WTC11 (cell line): ENCODE results near the gene SEMA4D. TPM values are rescaled to one million over a fixed set of nuclear protein-coding genes. Genes with fewer than 3 reads are reported as not detected.

Experiments used
- ATAC-seq: fragments of 200-7000 bp; cut with Tn5 transposase; 2 replicates; pipeline ENCODE4 v1.10.0; 2021; ENCODE audit warnings: mild to moderate bottlenecking, moderate library complexity
- CTCF ChIA-PET: fragments of 300-600 bp; sonication (Branson Sonifier 250); formaldehyde crosslinking; loops from one replicate; lab custom pipeline; 2021; ENCODE audit warnings: antibody characterized with exemption; lab: Charles Lee
- POLR2A ChIA-PET: fragments of 350-600 bp; sonication (Branson Sonifier 250); formaldehyde crosslinking; loops from one replicate; lab custom pipeline; 2021; ENCODE audit warnings: antibody characterized with exemption; lab: Charles Lee
- DNase-seq: peaks from one replicate; pipeline ENCODE4 v3.0.0; 2021; ENCODE audit warnings: low spot score
- H3K27ac Mint-ChIP-seq: 2 replicates; pipeline ENCODE4 v1.8.0; 2021; ENCODE audit warnings: mixed read lengths
- H3K27me3 Mint-ChIP-seq: 2 replicates; pipeline ENCODE4 v1.8.0; 2021; ENCODE audit warnings: low read depth, mild to moderate bottlenecking, moderate library complexity, mixed read lengths
- H3K36me3 Mint-ChIP-seq: 2 replicates; pipeline ENCODE4 v1.8.0; 2021; ENCODE audit warnings: mixed read lengths
- H3K4me1 Mint-ChIP-seq: 2 replicates; pipeline ENCODE4 v1.8.0; 2022; ENCODE audit warnings: mixed read lengths
- H3K4me3 Mint-ChIP-seq: 2 replicates; pipeline ENCODE4 v1.8.0; 2021; ENCODE audit warnings: mild to moderate bottlenecking, moderate library complexity, mixed read lengths
- H3K9me3 Mint-ChIP-seq: 2 replicates; pipeline ENCODE4 v1.8.0; 2021; ENCODE audit warnings: mixed read lengths
- ATF1 ChIP-seq: sonication (generic); formaldehyde crosslinking; IDR thresholded peaks from 2 replicates; pipeline ENCODE4 v1.8.1; 2023; ENCODE audit warnings: mild to moderate bottlenecking, moderate library complexity, missing genetic modification reagents
- ATF6 ChIP-seq: sonication (generic); formaldehyde crosslinking; IDR thresholded peaks from 2 replicates; pipeline ENCODE4 v1.8.1; 2023; ENCODE audit warnings: mild to moderate bottlenecking, missing genetic modification reagents
- CBFB ChIP-seq: sonication (generic); formaldehyde crosslinking; IDR thresholded peaks from 2 replicates; pipeline ENCODE4 v1.8.1; 2022; ENCODE audit warnings: mild to moderate bottlenecking, low read depth, missing genetic modification reagents
- CREM ChIP-seq: sonication (generic); formaldehyde crosslinking; IDR thresholded peaks from 2 replicates; pipeline ENCODE4 v1.8.1; 2022; ENCODE audit warnings: mild to moderate bottlenecking, missing genetic modification reagents, moderate library complexity
- EMX1 ChIP-seq: fragments of 250-450 bp; sonication (Bioruptor Pico); IDR thresholded peaks from 2 replicates; pipeline ENCODE4 v1.8.0; 2021; ENCODE audit warnings: mild to moderate bottlenecking
- FOXK1 ChIP-seq: sonication (generic); formaldehyde crosslinking; IDR thresholded peaks from 2 replicates; pipeline ENCODE4 v1.8.0; 2022; ENCODE audit warnings: mild to moderate bottlenecking, moderate library complexity, missing genetic modification reagents
- GABPB1 ChIP-seq: sonication (generic); formaldehyde crosslinking; IDR thresholded peaks from 2 replicates; pipeline ENCODE4 v1.8.1; 2023; ENCODE audit warnings: mild to moderate bottlenecking, missing genetic modification reagents
- GTF2I ChIP-seq: fragments of 250-450 bp; sonication (Bioruptor Pico); conservative IDR thresholded peaks from 2 replicates; pipeline ENCODE4 v1.4.0; 2021; ENCODE audit warnings: mild to moderate bottlenecking
- KAT7 ChIP-seq: sonication (generic); formaldehyde crosslinking; IDR thresholded peaks from 2 replicates; pipeline ENCODE4 v1.8.1; 2023; ENCODE audit warnings: missing genetic modification reagents, mild to moderate bottlenecking, borderline replicate concordance
- MAX ChIP-seq: sonication (generic); formaldehyde crosslinking; IDR thresholded peaks from 2 replicates; pipeline ENCODE4 v1.8.0; 2022; ENCODE audit warnings: mild to moderate bottlenecking, missing genetic modification reagents
- MYBL2 ChIP-seq: sonication (generic); formaldehyde crosslinking; IDR thresholded peaks from 2 replicates; pipeline ENCODE4 v1.8.1; 2023; ENCODE audit warnings: mild to moderate bottlenecking, moderate library complexity, missing genetic modification reagents
- NR1H2 ChIP-seq: sonication (generic); formaldehyde crosslinking; IDR thresholded peaks from 2 replicates; pipeline ENCODE4 v1.9.0; 2021; ENCODE audit warnings: mild to moderate bottlenecking, moderate library complexity, missing genetic modification reagents
- PRRX2 ChIP-seq: fragments of 250-450 bp; sonication (Bioruptor Pico); IDR thresholded peaks from 2 replicates; pipeline ENCODE4 v1.8.0; 2021; ENCODE audit warnings: mild to moderate bottlenecking
- RORB ChIP-seq: fragments of 250-450 bp; sonication (Bioruptor Pico); IDR thresholded peaks from 2 replicates; pipeline ENCODE4 v1.9.0; 2021; ENCODE audit warnings: mild to moderate bottlenecking
- SOX15 ChIP-seq: fragments of 250-450 bp; sonication (Bioruptor Pico); IDR thresholded peaks from 2 replicates; pipeline ENCODE4 v1.9.0; 2021; ENCODE audit warnings: mild to moderate bottlenecking
- SP1 ChIP-seq: sonication (generic); formaldehyde crosslinking; conservative IDR thresholded peaks from 2 replicates; pipeline ENCODE4 v1.8.1; 2022; ENCODE audit warnings: missing genetic modification reagents
- TCF7 ChIP-seq: sonication (generic); formaldehyde crosslinking; IDR thresholded peaks from 2 replicates; pipeline ENCODE4 v1.8.0; 2022; ENCODE audit warnings: mild to moderate bottlenecking, low read depth, missing genetic modification reagents, moderate library complexity
- ZNF121 ChIP-seq: sonication (generic); formaldehyde crosslinking; IDR thresholded peaks from 2 replicates; pipeline ENCODE4 v1.8.0; 2023; ENCODE audit warnings: missing genetic modification reagents
- ZNF138 ChIP-seq: sonication (generic); formaldehyde crosslinking; conservative IDR thresholded peaks from 2 replicates; pipeline ENCODE4 v1.8.1; 2022; ENCODE audit warnings: mild to moderate bottlenecking, moderate library complexity, missing genetic modification reagents
- ZNF416 ChIP-seq: fragments of 250-450 bp; sonication (Bioruptor Pico); IDR thresholded peaks from 2 replicates; pipeline ENCODE4 v1.9.0; 2021; ENCODE audit warnings: mild to moderate bottlenecking, inconsistent platforms
- ZNF671 ChIP-seq: fragments of 250-450 bp; sonication (Bioruptor Pico); IDR thresholded peaks from 2 replicates; pipeline ENCODE4 v1.8.0; 2021; ENCODE audit warnings: mild to moderate bottlenecking
- total RNA-seq: library from RNA; stranded (reverse); gene quantifications from 3 replicates; pipeline ENCODE4 v1.2.3, GENCODE V29; 2021
- TF ChIP-seq, protein P1 (sequence below): sonication (generic); formaldehyde crosslinking; IDR thresholded peaks from 2 replicates; pipeline ENCODE4 v1.8.1; 2022; ENCODE audit warnings: mild to moderate bottlenecking, missing genetic modification reagents, moderate library complexity, borderline replicate concordance
- TF ChIP-seq, protein P2 (sequence below): fragments of 250-450 bp; sonication (Bioruptor Pico); IDR thresholded peaks from 2 replicates; pipeline ENCODE4 v1.9.0; 2021; ENCODE audit warnings: mild to moderate bottlenecking
- TF ChIP-seq, protein P3 (sequence below): fragments of 250-450 bp; sonication (Bioruptor Pico); IDR thresholded peaks from 2 replicates; pipeline ENCODE4 v1.9.0; 2021; ENCODE audit warnings: moderate library complexity, mild to moderate bottlenecking, inconsistent platforms, borderline replicate concordance
- TF ChIP-seq, protein P4 (sequence below): fragments of 250-450 bp; sonication (Bioruptor Pico); IDR thresholded peaks from 2 replicates; pipeline ENCODE4 v1.9.0; 2021; ENCODE audit warnings: mild to moderate bottlenecking
- TF ChIP-seq, protein P5 (sequence below): sonication (generic); formaldehyde crosslinking; IDR thresholded peaks from 2 replicates; pipeline ENCODE4 v1.8.0; 2023; ENCODE audit warnings: missing genetic modification reagents, mild to moderate bottlenecking, borderline replicate concordance

Gene SEMA4D
- total RNA-seq, 1 experiment from 2014 or later = 67.8 TPM

- no peaks in the 10 kb centered on the region for H3K4me1 Mint-ChIP-seq
- CTCF ChIA-PET = no interaction called here
- peaks cover 91% of the 10 kb centered on the region for H3K36me3 Mint-ChIP-seq
- H3K9me3 Mint-ChIP-seq = no peaks in the 10 kb centered on the region
- ATAC-seq = no peak
- no peak overlapping the region for H3K4me3 Mint-ChIP-seq
- no peak for TF ChIP-seq ZNF121
- no peak for TF ChIP-seq ATF6 (CRISPR knock-in tag)
- TF ChIP-seq, protein P1, sequence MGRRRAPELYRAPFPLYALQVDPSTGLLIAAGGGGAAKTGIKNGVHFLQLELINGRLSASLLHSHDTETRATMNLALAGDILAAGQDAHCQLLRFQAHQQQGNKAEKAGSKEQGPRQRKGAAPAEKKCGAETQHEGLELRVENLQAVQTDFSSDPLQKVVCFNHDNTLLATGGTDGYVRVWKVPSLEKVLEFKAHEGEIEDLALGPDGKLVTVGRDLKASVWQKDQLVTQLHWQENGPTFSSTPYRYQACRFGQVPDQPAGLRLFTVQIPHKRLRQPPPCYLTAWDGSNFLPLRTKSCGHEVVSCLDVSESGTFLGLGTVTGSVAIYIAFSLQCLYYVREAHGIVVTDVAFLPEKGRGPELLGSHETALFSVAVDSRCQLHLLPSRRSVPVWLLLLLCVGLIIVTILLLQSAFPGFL = no peak
- TF ChIP-seq, protein P2, sequence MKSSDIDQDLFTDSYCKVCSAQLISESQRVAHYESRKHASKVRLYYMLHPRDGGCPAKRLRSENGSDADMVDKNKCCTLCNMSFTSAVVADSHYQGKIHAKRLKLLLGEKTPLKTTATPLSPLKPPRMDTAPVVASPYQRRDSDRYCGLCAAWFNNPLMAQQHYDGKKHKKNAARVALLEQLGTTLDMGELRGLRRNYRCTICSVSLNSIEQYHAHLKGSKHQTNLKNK (CRISPR knock-in tag) = no peak
- no peak for TF ChIP-seq KAT7 (CRISPR knock-in tag)
- no peak for TF ChIP-seq SOX15 (CRISPR knock-in tag)
- no peak for TF ChIP-seq EMX1 (CRISPR knock-in tag)
- TF ChIP-seq SP1 = no peak
- TF ChIP-seq, protein P3, sequence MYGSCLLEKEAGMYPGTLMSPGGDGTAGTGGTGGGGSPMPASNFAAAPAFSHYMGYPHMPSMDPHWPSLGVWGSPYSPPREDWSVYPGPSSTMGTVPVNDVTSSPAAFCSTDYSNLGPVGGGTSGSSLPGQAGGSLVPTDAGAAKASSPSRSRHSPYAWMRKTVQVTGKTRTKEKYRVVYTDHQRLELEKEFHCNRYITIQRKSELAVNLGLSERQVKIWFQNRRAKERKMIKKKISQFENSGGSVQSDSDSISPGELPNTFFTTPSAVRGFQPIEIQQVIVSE = no peak
- TF ChIP-seq CBFB = no peak
- TF ChIP-seq, protein P4, sequence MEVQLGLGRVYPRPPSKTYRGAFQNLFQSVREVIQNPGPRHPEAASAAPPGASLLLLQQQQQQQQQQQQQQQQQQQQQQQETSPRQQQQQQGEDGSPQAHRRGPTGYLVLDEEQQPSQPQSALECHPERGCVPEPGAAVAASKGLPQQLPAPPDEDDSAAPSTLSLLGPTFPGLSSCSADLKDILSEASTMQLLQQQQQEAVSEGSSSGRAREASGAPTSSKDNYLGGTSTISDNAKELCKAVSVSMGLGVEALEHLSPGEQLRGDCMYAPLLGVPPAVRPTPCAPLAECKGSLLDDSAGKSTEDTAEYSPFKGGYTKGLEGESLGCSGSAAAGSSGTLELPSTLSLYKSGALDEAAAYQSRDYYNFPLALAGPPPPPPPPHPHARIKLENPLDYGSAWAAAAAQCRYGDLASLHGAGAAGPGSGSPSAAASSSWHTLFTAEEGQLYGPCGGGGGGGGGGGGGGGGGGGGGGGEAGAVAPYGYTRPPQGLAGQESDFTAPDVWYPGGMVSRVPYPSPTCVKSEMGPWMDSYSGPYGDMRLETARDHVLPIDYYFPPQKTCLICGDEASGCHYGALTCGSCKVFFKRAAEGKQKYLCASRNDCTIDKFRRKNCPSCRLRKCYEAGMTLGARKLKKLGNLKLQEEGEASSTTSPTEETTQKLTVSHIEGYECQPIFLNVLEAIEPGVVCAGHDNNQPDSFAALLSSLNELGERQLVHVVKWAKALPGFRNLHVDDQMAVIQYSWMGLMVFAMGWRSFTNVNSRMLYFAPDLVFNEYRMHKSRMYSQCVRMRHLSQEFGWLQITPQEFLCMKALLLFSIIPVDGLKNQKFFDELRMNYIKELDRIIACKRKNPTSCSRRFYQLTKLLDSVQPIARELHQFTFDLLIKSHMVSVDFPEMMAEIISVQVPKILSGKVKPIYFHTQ (CRISPR knock-in tag) = no peak
- no peak for TF ChIP-seq TCF7 (CRISPR knock-in tag)
- no peak for TF ChIP-seq ZNF671
- TF ChIP-seq CREM (CRISPR knock-in tag) = no peak
- TF ChIP-seq NR1H2 (CRISPR knock-in tag) = no peak
- no peaks in the 10 kb centered on the region for H3K27me3 Mint-ChIP-seq
- no peak for DNase-seq
- POLR2A ChIA-PET = no interaction called here
- no peak overlapping the region for H3K27ac Mint-ChIP-seq
Measured at GRCh38 chr9:89352874-89353649, 144.9 kb downstream of the SEMA4D start.

DNA sequence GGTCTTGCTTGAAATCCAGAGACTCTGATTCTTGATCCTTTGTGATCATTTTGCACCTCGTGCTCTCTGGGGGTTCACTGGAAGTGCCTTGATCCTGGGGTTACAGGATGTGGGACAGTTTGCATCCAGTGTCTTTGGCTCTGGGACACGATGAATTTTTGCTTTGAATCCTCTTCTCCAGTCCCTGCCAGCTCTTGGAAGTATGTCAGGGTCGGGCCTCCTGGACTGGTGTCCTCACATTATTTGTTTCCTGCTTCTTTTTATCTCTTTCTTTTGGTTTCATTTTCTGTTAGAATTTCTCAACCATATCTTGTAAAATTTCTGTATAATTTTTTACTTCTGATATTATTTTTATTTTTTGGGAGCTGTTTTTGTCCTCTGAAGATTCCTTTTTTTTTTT lies 145.5 kb downstream of the SEMA4D start:
- H3K4me1 Mint-ChIP-seq = no peaks in the 10 kb centered on the region
- no peaks in the 10 kb centered on the region for H3K27me3 Mint-ChIP-seq
- ChIA-PET POLR2A (no interaction called here), CTCF (no interaction called here)
- H3K36me3 Mint-ChIP-seq = peaks cover 92% of the 10 kb centered on the region
- H3K27ac Mint-ChIP-seq = no peak overlapping the region
- no peak overlapping the region for H3K4me3 Mint-ChIP-seq
- no peak for ATAC-seq
- H3K9me3 Mint-ChIP-seq = no peaks in the 10 kb centered on the region
- no peak for DNase-seq
- TF ChIP-seq, protein P5, sequence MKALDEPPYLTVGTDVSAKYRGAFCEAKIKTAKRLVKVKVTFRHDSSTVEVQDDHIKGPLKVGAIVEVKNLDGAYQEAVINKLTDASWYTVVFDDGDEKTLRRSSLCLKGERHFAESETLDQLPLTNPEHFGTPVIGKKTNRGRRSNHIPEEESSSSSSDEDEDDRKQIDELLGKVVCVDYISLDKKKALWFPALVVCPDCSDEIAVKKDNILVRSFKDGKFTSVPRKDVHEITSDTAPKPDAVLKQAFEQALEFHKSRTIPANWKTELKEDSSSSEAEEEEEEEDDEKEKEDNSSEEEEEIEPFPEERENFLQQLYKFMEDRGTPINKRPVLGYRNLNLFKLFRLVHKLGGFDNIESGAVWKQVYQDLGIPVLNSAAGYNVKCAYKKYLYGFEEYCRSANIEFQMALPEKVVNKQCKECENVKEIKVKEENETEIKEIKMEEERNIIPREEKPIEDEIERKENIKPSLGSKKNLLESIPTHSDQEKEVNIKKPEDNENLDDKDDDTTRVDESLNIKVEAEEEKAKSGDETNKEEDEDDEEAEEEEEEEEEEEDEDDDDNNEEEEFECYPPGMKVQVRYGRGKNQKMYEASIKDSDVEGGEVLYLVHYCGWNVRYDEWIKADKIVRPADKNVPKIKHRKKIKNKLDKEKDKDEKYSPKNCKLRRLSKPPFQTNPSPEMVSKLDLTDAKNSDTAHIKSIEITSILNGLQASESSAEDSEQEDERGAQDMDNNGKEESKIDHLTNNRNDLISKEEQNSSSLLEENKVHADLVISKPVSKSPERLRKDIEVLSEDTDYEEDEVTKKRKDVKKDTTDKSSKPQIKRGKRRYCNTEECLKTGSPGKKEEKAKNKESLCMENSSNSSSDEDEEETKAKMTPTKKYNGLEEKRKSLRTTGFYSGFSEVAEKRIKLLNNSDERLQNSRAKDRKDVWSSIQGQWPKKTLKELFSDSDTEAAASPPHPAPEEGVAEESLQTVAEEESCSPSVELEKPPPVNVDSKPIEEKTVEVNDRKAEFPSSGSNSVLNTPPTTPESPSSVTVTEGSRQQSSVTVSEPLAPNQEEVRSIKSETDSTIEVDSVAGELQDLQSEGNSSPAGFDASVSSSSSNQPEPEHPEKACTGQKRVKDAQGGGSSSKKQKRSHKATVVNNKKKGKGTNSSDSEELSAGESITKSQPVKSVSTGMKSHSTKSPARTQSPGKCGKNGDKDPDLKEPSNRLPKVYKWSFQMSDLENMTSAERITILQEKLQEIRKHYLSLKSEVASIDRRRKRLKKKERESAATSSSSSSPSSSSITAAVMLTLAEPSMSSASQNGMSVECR (CRISPR knock-in tag) = no peak
- no peak for TF ChIP-seq MYBL2 (CRISPR knock-in tag)
- TF ChIP-seq ZNF416 (CRISPR knock-in tag) = no peak
- no peak for TF ChIP-seq ZNF138 (CRISPR knock-in tag)
- TF ChIP-seq FOXK1 = no peak
- no peak for TF ChIP-seq GTF2I (CRISPR knock-in tag)
- TF ChIP-seq ATF1 (CRISPR knock-in tag) = no peak
- TF ChIP-seq GABPB1 (CRISPR knock-in tag) = no peak
- TF ChIP-seq MAX (CRISPR knock-in tag) = no peak
- TF ChIP-seq RORB = no peak
- no peak for TF ChIP-seq PRRX2 (CRISPR knock-in tag)
